Breast epithelium (tissue), 4 donors: ENCODE measurements around the gene PCNX2. TPM values are rescaled to one million over a fixed set of nuclear protein-coding genes. Genes with fewer than 3 reads are reported as not detected.

Experiments used
- DNase-seq, 2 donors: peaks; one replicate each; pipeline ENCODE4 v3.0.0-alpha.2; 2019; ENCODE audit warnings: low spot score in 2 of 2
- H3K27ac ChIP-seq, 2 donors: fragments of 200-600 bp; sonication (generic) in 1 of 2; one replicate each; pipeline ENCODE4 v1.5.1; 2016 to 2019; ENCODE audit warnings: mild to moderate bottlenecking in 1 of 2
- H3K27me3 ChIP-seq, 2 donors: fragments of 200-600 bp; sonication (generic) in 1 of 2; one replicate each; pipeline versions ENCODE4 v1.5.1 to v1.6.0; 2017 to 2019; ENCODE audit warnings: control low read depth in 1 of 2, mild to moderate bottlenecking in 1 of 2
- H3K36me3 ChIP-seq: fragments of 200-600 bp; one replicate; pipeline ENCODE4 v1.5.1; 2019
- H3K4me1 ChIP-seq, 2 donors: fragments of 200-600 bp; sonication (generic); one replicate each; pipeline ENCODE4 v1.5.1; 2016 to 2019; ENCODE audit warnings: control low read depth in 1 of 2
- H3K4me3 ChIP-seq, 3 donors: fragments of 200-600 bp; sonication (generic); 1 replicate in 2 of 3; 2 replicates in 1 of 3; pipeline ENCODE4 v1.5.1; 2016 to 2019; ENCODE audit warnings: mild to moderate bottlenecking in 3 of 3, moderate library complexity in 2 of 3
- H3K9me3 ChIP-seq, 2 donors: fragments of 200-600 bp; sonication (generic) in 1 of 2; one replicate each; pipeline ENCODE4 v1.5.1; 2016 to 2019; ENCODE audit warnings: control low read depth in 1 of 2
- POLR2A ChIP-seq: fragments of 450-650 bp; IDR thresholded peaks from one replicate; pipeline ENCODE4 v1.6.1; 2016; ENCODE audit warnings: antibody characterized with exemption, mild to moderate bottlenecking, moderate library complexity
- POLR2AphosphoS5 ChIP-seq, 3 donors: sonication (generic); formaldehyde crosslinking; IDR thresholded peaks; one replicate each; pipeline ENCODE4 v1.6.1; 2017; ENCODE audit warnings: antibody characterized with exemption in 3 of 3
- intact Hi-C: fragments of 100-400 bp; cut with DNase I; formaldehyde crosslinking; loops from one replicate; pipeline ENCODE4 v1.15.1; 2023; ENCODE audit warnings: low total_unique reads
- total RNA-seq, 3 donors: library from RNA; depleted of rRNA; stranded (reverse); fragments of >200 nt; gene quantifications; one replicate each; pipeline ENCODE4 v1.1.0, GENCODE V29; 2016
- TF ChIP-seq, protein P1 (sequence below), 3 donors: fragments of 450-650 bp; IDR thresholded peaks; one replicate each; pipeline ENCODE4 v1.5.1; 2016 to 2017; ENCODE audit warnings: antibody characterized with exemption in 3 of 3, mild to moderate bottlenecking in 3 of 3, moderate library complexity in 3 of 3

The PCNX2 gene
- total RNA-seq, 3 donors from 2014 or later, result 18.7 to 32.6 (median 26.2) TPM

DNA sequence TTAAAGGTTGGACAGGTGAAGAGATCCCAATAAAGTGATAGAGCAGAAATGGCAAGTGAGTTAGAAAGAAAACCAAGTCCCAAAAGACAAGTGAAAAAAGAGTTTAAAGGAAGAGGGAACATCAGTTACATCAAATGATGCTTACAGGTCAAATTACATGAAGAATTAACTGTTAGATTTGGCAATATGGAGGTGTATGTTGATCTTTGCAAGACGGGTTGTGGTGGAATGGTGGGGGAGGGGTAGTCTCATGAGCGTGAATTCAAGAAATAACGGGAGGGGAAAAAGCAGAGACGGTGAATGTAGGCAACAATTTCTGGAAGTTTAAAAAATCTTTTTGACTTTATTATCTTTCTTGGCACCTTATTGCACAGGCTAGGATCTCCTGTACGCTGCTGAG lies 268.5 kb downstream of the PCNX2 start:
- no peak overlapping the region for H3K4me3 ChIP-seq
- no peak for DNase-seq
- intact Hi-C loops, result no loop called here
- no peaks in the 10 kb centered on the region for H3K27me3 ChIP-seq
- no peaks in the 10 kb centered on the region for H3K4me1 ChIP-seq
- no peaks in the 10 kb centered on the region for H3K36me3 ChIP-seq
- TF ChIP-seq POLR2AphosphoS5 (IDR thresholded peaks at IDR 0.05) (no peak), POLR2A (no peak)
- TF ChIP-seq, protein P1, sequence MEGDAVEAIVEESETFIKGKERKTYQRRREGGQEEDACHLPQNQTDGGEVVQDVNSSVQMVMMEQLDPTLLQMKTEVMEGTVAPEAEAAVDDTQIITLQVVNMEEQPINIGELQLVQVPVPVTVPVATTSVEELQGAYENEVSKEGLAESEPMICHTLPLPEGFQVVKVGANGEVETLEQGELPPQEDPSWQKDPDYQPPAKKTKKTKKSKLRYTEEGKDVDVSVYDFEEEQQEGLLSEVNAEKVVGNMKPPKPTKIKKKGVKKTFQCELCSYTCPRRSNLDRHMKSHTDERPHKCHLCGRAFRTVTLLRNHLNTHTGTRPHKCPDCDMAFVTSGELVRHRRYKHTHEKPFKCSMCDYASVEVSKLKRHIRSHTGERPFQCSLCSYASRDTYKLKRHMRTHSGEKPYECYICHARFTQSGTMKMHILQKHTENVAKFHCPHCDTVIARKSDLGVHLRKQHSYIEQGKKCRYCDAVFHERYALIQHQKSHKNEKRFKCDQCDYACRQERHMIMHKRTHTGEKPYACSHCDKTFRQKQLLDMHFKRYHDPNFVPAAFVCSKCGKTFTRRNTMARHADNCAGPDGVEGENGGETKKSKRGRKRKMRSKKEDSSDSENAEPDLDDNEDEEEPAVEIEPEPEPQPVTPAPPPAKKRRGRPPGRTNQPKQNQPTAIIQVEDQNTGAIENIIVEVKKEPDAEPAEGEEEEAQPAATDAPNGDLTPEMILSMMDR (IDR thresholded peaks at IDR 0.05), result no peak
- H3K27ac ChIP-seq, result no peak overlapping the region
- H3K9me3 ChIP-seq, result no peaks in the 10 kb centered on the region

DNA sequence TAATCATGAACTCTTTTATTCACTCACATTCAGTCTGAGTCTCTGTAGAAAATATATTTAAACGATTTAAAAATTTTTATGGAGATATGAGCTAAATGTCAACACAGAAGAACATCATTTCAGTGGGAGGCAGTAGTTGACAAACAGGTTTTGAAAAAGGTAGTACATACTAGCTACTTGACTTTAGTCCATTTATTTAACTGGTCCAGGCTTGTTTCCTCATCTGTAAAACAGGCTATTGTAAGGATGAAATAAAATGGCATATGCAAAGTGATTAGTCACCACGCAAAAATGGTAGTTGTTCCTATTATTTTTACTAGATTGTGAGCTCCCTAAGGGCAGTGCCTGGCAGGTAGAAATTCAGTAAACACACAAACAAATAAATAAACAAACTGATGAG lies 270.0 kb downstream of the PCNX2 start:
- Histone ChIP-seq H3K4me3 (no peak overlapping the region), H3K27ac (no peak overlapping the region), H3K4me1 (no peaks in the 10 kb centered on the region), H3K36me3 (no peaks in the 10 kb centered on the region), H3K9me3 (no peaks in the 10 kb centered on the region), H3K27me3 (no peaks in the 10 kb centered on the region)
- intact Hi-C loops, result no loop called here
- TF ChIP-seq, protein P1 (IDR thresholded peaks at IDR 0.05), result no peak
- TF ChIP-seq POLR2A, result no peak
- no peak for TF ChIP-seq POLR2AphosphoS5 (IDR thresholded peaks at IDR 0.05)
- no peak for DNase-seq

DNA sequence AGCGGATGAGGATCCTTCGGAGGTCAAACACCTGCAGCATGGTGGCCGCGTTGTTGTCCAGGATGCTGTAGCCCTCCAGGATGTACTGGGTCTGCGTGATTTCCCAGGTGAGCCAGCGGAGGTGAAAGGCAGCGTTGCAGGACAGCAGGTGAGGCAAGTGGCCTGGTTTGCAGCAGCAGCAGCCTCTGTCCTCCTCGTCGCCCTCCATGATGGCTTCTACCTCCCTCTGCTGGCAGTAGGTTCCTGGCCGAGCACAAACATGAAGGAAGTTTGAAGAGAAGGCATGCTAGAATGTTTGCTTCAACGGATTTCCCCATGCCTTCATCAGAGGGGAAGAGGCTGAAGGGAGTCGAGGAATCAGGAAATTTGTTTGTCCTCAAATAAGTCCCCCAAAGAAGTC lies 270.4 kb downstream of the PCNX2 start:
- Histone ChIP-seq H3K27ac (no peak overlapping the region), H3K27me3 (no peaks in the 10 kb centered on the region), H3K36me3 (no peaks in the 10 kb centered on the region), H3K4me1 (no peaks in the 10 kb centered on the region), H3K4me3 (no peak overlapping the region), H3K9me3 (no peaks in the 10 kb centered on the region)
- TF ChIP-seq, protein P1 (IDR thresholded peaks at IDR 0.05), result peak in 1 of 3 donors; percentile 34
- TF ChIP-seq POLR2A, result no peak
- TF ChIP-seq POLR2AphosphoS5 (IDR thresholded peaks at IDR 0.05), result no peak
- intact Hi-C loops, result no loop called here
- peak in 1 of 2 donors; percentile 20 for DNase-seq

DNA sequence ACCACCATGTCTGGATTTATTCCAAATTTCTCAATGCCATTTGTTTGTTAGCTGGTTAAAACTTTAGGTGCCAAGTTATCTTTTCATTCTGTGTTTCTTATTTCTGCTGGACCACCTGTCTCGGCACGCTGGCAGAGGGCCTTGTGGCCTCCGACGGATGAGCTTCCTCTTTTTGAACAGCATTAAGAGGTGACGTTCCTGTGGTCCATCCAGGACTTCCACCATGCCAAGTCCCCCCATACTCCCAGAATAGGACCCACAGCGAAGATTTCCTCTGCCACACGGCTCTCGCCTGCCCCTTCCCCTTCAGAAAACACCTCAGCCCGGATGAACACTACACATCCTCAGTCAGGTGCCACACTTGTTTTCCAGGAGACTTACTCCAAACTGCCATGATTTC lies 271.3 kb downstream of the PCNX2 start:
- no peaks in the 10 kb centered on the region for H3K4me1 ChIP-seq
- TF ChIP-seq, protein P1 (IDR thresholded peaks at IDR 0.05), result no peak
- TF ChIP-seq POLR2AphosphoS5 (IDR thresholded peaks at IDR 0.05) (no peak), POLR2A (no peak)
- no peak overlapping the region for H3K27ac ChIP-seq
- H3K4me3 ChIP-seq, result no peak overlapping the region
- no peaks in the 10 kb centered on the region for H3K27me3 ChIP-seq
- DNase-seq, result no peak
- H3K9me3 ChIP-seq, result no peaks in the 10 kb centered on the region
- intact Hi-C loops, result no loop called here
- H3K36me3 ChIP-seq, result no peaks in the 10 kb centered on the region

DNA sequence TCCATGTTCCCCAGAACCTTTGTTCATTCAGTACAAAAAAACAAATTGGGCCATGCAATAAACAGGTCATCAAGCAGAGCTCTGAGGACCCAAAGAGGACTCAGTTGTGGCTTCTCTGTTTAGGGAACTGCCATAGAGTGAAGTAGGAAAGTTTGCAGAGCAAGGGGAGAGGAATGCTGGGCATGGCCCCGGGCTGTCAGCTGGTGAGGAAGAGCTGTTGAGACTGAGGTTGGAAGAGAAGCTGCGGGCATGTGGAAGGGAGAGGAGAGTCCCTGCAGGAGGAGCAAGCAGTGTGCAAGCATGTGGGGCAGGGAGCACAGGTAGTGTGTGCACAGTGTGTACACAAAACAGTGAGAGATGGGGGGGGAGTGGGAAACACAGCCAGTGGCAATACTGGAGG lies 273.3 kb downstream of the PCNX2 start:
- Histone ChIP-seq H3K4me1 (no peaks in the 10 kb centered on the region), H3K27ac (no peak overlapping the region), H3K27me3 (no peaks in the 10 kb centered on the region), H3K9me3 (no peaks in the 10 kb centered on the region), H3K4me3 (no peak overlapping the region), H3K36me3 (no peaks in the 10 kb centered on the region)
- TF ChIP-seq, protein P1 (IDR thresholded peaks at IDR 0.05), result no peak
- TF ChIP-seq POLR2A (no peak), POLR2AphosphoS5 (IDR thresholded peaks at IDR 0.05) (no peak)
- no peak for DNase-seq
- intact Hi-C loops, result no loop called here
